ENCODE measurements around the gene JARID2. TPM values are rescaled to one million over a fixed set of nuclear protein-coding genes. Genes with fewer than 3 reads are reported as not detected.
A peak's percentile ranks its signal among the peaks of the same experiment; 100 is the strongest.

The JARID2 gene
- total RNA-seq, 2 donors from 2014 or later: 8.3 to 12.8 TPM

GRCh38 chr6:15440040-15440439 is 194.2 kb downstream of the JARID2 start:
- H3K4me3 ChIP-seq: no peak overlapping the region
- peaks cover 12 to 39% of the 10 kb centered on the region in 2 donors for H3K4me1 ChIP-seq (ENCODE audit: control insufficient read depth in 1 of 2, low read depth in 2 of 2)
- DNase-seq (ENCODE audit: low spot score) (no peak), ATAC-seq (ENCODE audit: insufficient number of reproducible peaks, low FRiP score, low read depth) (no peak)
- no peaks in the 10 kb centered on the region for H3K9me3 ChIP-seq
- no peak overlapping the region for H3K27ac ChIP-seq
- no peaks in the 10 kb centered on the region for H3K36me3 ChIP-seq
- no peaks in the 10 kb centered on the region for H3K27me3 ChIP-seq (replicated peaks; ENCODE audit: insufficient read depth)
- TF ChIP-seq, protein P1, sequence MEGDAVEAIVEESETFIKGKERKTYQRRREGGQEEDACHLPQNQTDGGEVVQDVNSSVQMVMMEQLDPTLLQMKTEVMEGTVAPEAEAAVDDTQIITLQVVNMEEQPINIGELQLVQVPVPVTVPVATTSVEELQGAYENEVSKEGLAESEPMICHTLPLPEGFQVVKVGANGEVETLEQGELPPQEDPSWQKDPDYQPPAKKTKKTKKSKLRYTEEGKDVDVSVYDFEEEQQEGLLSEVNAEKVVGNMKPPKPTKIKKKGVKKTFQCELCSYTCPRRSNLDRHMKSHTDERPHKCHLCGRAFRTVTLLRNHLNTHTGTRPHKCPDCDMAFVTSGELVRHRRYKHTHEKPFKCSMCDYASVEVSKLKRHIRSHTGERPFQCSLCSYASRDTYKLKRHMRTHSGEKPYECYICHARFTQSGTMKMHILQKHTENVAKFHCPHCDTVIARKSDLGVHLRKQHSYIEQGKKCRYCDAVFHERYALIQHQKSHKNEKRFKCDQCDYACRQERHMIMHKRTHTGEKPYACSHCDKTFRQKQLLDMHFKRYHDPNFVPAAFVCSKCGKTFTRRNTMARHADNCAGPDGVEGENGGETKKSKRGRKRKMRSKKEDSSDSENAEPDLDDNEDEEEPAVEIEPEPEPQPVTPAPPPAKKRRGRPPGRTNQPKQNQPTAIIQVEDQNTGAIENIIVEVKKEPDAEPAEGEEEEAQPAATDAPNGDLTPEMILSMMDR (IDR thresholded peaks at IDR 0.05): no peak

GRCh38 chr6:15441215-15441868 is 195.5 kb downstream of the JARID2 start:
- Histone ChIP-seq H3K27me3 (replicated peaks; ENCODE audit: insufficient read depth) (no peaks in the 10 kb centered on the region), H3K4me1 (ENCODE audit: control insufficient read depth in 1 of 2, low read depth in 2 of 2) (peaks cover 12 to 39% of the 10 kb centered on the region in 2 donors), H3K9me3 (no peaks in the 10 kb centered on the region), H3K36me3 (no peaks in the 10 kb centered on the region), H3K4me3 (no peak overlapping the region), H3K27ac (no peak overlapping the region)
- TF ChIP-seq, protein P1 (IDR thresholded peaks at IDR 0.05): peak; percentile 71
- peak; percentile 6 for DNase-seq (ENCODE audit: low spot score)
- ATAC-seq (ENCODE audit: insufficient number of reproducible peaks, low FRiP score, low read depth): no peak

DNA sequence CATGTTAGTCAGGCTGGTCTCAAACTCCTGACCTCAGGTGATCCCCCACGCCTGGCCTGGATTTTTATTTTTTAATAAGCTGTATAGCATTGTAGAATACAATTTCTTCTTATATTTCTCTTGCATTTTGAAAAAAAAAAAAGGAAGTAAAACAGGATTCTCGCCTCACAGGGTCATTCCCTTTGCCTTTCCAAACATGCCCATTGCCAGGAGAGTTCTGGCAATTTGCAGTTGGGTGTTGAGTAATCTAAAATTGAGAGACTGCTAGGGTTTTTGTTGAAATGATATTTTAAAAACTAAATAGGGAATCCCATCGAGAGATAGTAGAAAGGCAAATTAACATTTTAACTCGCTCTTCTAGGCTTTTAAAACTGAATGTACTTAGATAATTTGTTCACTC is 196.1 kb downstream of the JARID2 start:
- peaks cover 12 to 39% of the 10 kb centered on the region in 2 donors for H3K4me1 ChIP-seq (ENCODE audit: control insufficient read depth in 1 of 2, low read depth in 2 of 2)
- no peak overlapping the region for H3K4me3 ChIP-seq
- no peaks in the 10 kb centered on the region for H3K36me3 ChIP-seq
- H3K27ac ChIP-seq: no peak overlapping the region
- TF ChIP-seq, protein P1 (IDR thresholded peaks at IDR 0.05): no peak
- ATAC-seq (ENCODE audit: insufficient number of reproducible peaks, low FRiP score, low read depth) (no peak), DNase-seq (ENCODE audit: low spot score) (no peak)
- no peaks in the 10 kb centered on the region for H3K9me3 ChIP-seq
- H3K27me3 ChIP-seq (replicated peaks; ENCODE audit: insufficient read depth): no peaks in the 10 kb centered on the region

DNA sequence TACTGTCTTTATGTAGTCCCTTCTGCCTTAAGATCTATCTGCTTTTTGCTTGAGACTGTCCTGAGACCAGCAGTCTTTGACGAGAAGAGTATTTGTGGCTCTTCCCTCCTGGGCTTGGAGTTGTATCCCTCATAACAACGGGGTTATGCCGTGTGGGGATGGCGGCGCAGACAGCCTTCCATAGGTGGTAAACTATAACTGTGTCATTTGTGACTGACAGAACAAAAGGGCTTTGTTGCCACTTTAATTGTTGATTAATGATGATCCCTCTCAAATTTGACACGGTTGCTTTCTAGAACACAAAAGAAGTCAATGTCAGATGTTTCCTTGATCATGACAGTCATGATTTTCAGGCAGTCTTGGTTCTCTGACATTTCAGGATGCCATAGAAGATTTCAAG is 196.6 kb downstream of the JARID2 start:
- ATAC-seq (ENCODE audit: insufficient number of reproducible peaks, low FRiP score, low read depth): no peak
- no peak overlapping the region for H3K27ac ChIP-seq
- no peaks in the 10 kb centered on the region for H3K27me3 ChIP-seq (replicated peaks; ENCODE audit: insufficient read depth)
- H3K9me3 ChIP-seq: no peaks in the 10 kb centered on the region
- no peak overlapping the region for H3K4me3 ChIP-seq
- no peak for DNase-seq (ENCODE audit: low spot score)
- TF ChIP-seq, protein P1 (IDR thresholded peaks at IDR 0.05): no peak
- H3K36me3 ChIP-seq: no peaks in the 10 kb centered on the region
- H3K4me1 ChIP-seq (ENCODE audit: control insufficient read depth in 1 of 2, low read depth in 2 of 2): peaks cover 12 to 39% of the 10 kb centered on the region in 2 donors

DNA sequence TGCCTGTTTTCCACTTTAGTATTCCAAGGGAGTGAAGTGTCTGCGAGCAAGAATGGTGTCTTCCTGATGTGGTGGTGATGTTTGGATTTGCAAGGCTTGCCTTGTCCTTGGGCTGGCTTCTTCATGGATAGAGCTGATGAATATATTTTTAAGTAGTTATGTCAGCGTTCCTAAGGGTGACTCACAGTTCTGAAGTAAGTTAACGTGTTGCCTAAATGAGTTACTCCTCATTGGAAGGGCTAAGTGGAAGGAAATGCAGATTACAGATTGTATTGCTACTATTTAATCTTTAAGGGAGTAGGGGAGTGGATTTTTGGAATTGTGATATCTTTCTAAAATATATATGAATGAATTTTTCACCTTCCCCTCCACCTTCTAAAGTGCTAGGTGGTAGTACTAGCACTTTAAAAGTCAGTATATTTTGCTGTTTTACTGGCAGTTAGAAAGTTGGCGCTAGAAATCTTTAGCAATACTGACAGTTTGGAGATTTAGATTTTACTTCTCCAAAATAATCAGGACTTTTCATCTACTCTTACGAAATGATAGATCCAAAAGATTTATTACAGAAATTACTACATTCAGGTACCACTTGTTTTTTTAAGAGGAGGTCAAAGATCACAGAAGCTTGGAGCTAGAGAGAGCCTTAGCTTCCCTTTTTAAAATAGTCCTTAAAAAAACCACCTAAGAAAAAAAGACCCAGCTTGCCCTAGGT is 197.4 kb downstream of the JARID2 start:
- Histone ChIP-seq H3K27me3 (replicated peaks; ENCODE audit: insufficient read depth) (no peaks in the 10 kb centered on the region), H3K27ac (no peak overlapping the region), H3K4me3 (no peak overlapping the region), H3K36me3 (no peaks in the 10 kb centered on the region), H3K4me1 (ENCODE audit: control insufficient read depth in 1 of 2, low read depth in 2 of 2) (peaks cover 12 to 39% of the 10 kb centered on the region in 2 donors), H3K9me3 (no peaks in the 10 kb centered on the region)
- no peak for DNase-seq (ENCODE audit: low spot score)
- TF ChIP-seq, protein P1 (IDR thresholded peaks at IDR 0.05): no peak
- ATAC-seq (ENCODE audit: insufficient number of reproducible peaks, low FRiP score, low read depth): peak; percentile 70

All from thoracic aorta (tissue), 2 donors.